GM10248 (cell line): Measurements from ENCODE around the gene FAM111A.

Experiments
- CTCF ChIA-PET: fragments of 300-600 bp; sonication (Branson Sonifier 250); formaldehyde crosslinking; extraction: SDS; loops from one replicate; lab custom pipeline; 2021; ENCODE audit warnings: antibody characterized with exemption; lab: Yijun Ruan, JAX
- POLR2A ChIA-PET: fragments of 350-650 bp; sonication (Branson Sonifier 250); formaldehyde crosslinking; extraction: SDS; loops from one replicate; lab custom pipeline; 2020; ENCODE audit warnings: antibody characterized with exemption; lab: Yijun Ruan, JAX
- DNase-seq: peaks from one replicate; pipeline ENCODE4 v3.0.0; 2012; ENCODE audit errors: extremely low spot score
- CTCF ChIP-seq: IDR thresholded peaks from 2 replicates; pipeline ENCODE4 v1.5.1; 2012; ENCODE audit warnings: mild to moderate bottlenecking, low read depth; ENCODE audit errors: extremely low read depth, missing control alignments, control extremely low read depth

FAM111A gene

GRCh38 chr11:59184691-59185339, 42.2 kb downstream of the FAM111A start:
- DNase-seq: no peak
- TF ChIP-seq CTCF: no peak
- ChIA-PET CTCF (interaction anchor here (1.4 to 36.1 kb wide), 7 partner anchors 9 to 98 kb away, joined by 3 to 962 read pairs (median 22); partner anchors contain the start of genes DTX4 and MPEG1), POLR2A (interaction anchor here (2.6 kb wide), 1 partner anchor 13 kb away, joined by 10 read pairs; the partner anchor contains the start of gene DTX4)

- TF ChIP-seq CTCF: no peak
- ChIA-PET POLR2A (interaction anchor here (2.6 kb wide), 1 partner anchor 14 kb away, joined by 10 read pairs; the partner anchor contains the start of gene DTX4), CTCF (interaction anchor here (1.0 to 36.1 kb wide), 18 partner anchors 10 to 618 kb away, joined by 3 to 962 read pairs (median 4); partner anchors contain the start of genes DTX4 and MPEG1)
- no peak for DNase-seq
Observed at GRCh38 chr11:59185386-59185945, 42.8 kb downstream of the FAM111A start.

DNA sequence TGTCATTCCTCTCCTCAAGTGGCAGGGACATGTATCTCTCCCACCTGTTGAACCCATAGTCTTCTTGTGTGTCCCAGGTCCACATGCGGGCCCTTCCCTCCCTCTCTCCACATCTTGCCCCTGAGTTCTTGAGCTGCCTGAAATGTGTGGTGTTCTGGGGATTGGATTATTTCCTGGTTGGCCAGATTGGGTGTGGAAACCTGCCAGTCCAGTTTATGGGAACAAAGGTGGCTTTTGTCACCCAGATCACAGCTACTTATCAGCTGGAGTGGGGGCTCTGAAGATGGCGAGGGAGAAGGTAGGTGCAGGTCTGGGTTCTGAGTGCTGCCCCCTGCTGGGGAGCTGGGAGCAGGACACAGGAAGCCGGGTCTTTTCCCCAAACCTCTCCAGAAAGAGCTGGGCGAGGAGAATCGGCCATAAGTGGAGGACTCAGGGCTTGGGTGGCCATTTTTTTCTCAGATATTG, 43.5 kb downstream of the FAM111A start:
- peak; percentile 59 for TF ChIP-seq CTCF
- DNase-seq: peak; percentile 79
- CTCF ChIA-PET: interaction anchor here (0.7 to 36.1 kb wide), 24 partner anchors 11 to 618 kb away, joined by 3 to 962 read pairs (median 4); partner anchors contain the start of genes DTX4 and MPEG1
- POLR2A ChIA-PET: interaction anchor here (2.6 kb wide), 1 partner anchor 14 kb away, joined by 10 read pairs; the partner anchor contains the start of gene DTX4

DNA sequence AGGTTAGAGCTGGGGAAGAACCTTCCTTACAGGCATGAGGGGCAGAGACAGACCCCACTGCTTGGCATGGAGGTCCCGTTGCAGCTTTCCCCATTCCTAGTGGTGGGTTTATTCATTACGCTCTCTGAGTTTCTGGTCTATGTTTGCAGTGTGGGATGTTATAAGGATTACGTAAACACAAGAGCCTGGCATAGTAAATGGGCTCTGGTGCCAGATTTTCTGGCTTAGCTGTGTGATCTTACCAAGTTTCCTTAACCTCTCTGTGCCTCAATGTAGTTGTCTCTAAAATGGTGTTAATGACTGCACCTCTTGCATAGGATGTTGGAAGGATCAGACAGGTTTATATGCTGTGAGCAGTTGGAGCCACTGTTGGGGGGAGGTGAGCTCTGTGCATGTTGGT, 44.4 kb downstream of the FAM111A start:
- DNase-seq: no peak
- ChIA-PET CTCF (interaction anchor here (0.9 to 36.1 kb wide), 10 partner anchors 10 to 244 kb away, joined by 3 to 962 read pairs (median 6); partner anchors contain the start of genes DTX4 and MPEG1), POLR2A (interaction anchor here (2.6 kb wide), 1 partner anchor 15 kb away, joined by 10 read pairs; the partner anchor contains the start of gene DTX4)
- no peak for TF ChIP-seq CTCF

DNA sequence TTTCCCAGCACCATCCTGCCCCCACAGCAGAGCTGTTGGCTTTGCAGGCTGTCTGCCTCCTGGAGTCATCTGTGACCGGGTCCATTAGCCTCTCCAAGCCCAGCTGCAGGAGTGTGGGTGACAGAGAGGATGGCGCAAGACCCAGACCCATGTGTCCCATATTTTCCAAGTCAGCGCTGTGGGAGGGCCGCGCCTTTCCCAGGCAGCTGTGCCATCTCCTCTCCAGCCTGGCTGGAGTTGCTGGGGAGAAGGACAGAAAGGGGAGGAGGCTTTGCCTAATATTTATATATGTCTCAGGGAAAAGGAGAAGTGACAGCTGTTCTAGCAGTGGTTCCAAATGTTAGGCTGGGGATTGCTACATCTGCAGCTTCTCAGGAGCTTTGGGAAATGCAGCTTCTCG, 44.9 kb downstream of the FAM111A start:
- ChIA-PET CTCF (interaction anchor here (26.3 to 36.1 kb wide), 2 partner anchors 10 to 12 kb away, joined by 962 read pairs; partner anchors contain the start of genes DTX4 and MPEG1), POLR2A (no interaction called here)
- no peak for DNase-seq
- TF ChIP-seq CTCF: no peak

DNA sequence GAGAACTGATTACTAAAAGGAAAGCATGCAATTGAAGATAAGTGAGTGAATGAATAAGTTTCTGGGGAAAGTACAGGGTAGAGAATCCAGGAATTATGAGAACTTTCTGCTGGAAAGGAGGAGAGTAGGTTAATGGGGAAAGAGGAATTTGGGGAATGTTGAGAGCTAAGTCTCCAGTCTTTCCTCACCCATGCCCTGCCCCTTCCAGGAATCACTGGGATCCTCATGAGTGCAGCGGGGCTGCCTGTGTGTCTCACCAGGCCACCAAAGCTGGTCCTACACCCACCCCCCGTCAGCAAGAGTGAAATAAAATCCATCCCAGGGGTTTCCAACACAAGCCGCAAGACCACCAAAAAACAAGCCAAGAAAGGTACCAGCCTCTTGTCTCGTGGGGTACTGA, 46.3 kb downstream of the FAM111A start:
- CTCF ChIA-PET: interaction anchor here (1.7 to 36.1 kb wide), 3 partner anchors 8 to 13 kb away, joined by 7 to 962 read pairs (median 962); partner anchors contain the start of genes DTX4 and MPEG1
- TF ChIP-seq CTCF: no peak
- POLR2A ChIA-PET: no interaction called here
- no peak for DNase-seq
